WTC11 (cell line): ENCODE measurements around the gene KSR1. TPM values are rescaled to one million over a fixed set of nuclear protein-coding genes. Genes with fewer than 3 reads are reported as not detected.

Experiments used
- ATAC-seq: fragments of 200-7000 bp; cut with Tn5 transposase; 2 replicates; pipeline ENCODE4 v1.10.0; 2021; ENCODE audit warnings: mild to moderate bottlenecking, moderate library complexity
- CTCF ChIA-PET: fragments of 300-600 bp; sonication (Branson Sonifier 250); formaldehyde crosslinking; loops from one replicate; lab custom pipeline; 2021; ENCODE audit warnings: antibody characterized with exemption; lab: Charles Lee
- POLR2A ChIA-PET: fragments of 350-600 bp; sonication (Branson Sonifier 250); formaldehyde crosslinking; loops from one replicate; lab custom pipeline; 2021; ENCODE audit warnings: antibody characterized with exemption; lab: Charles Lee
- DNase-seq: peaks from one replicate; pipeline ENCODE4 v3.0.0; 2021; ENCODE audit warnings: low spot score
- H3K27ac Mint-ChIP-seq: 2 replicates; pipeline ENCODE4 v1.8.0; 2021; ENCODE audit warnings: mixed read lengths
- H3K27me3 Mint-ChIP-seq: 2 replicates; pipeline ENCODE4 v1.8.0; 2021; ENCODE audit warnings: low read depth, mild to moderate bottlenecking, moderate library complexity, mixed read lengths
- H3K36me3 Mint-ChIP-seq: 2 replicates; pipeline ENCODE4 v1.8.0; 2021; ENCODE audit warnings: mixed read lengths
- H3K4me1 Mint-ChIP-seq: 2 replicates; pipeline ENCODE4 v1.8.0; 2022; ENCODE audit warnings: mixed read lengths
- H3K4me3 Mint-ChIP-seq: 2 replicates; pipeline ENCODE4 v1.8.0; 2021; ENCODE audit warnings: mild to moderate bottlenecking, moderate library complexity, mixed read lengths
- H3K9me3 Mint-ChIP-seq: 2 replicates; pipeline ENCODE4 v1.8.0; 2021; ENCODE audit warnings: mixed read lengths
- E2F4 ChIP-seq: sonication (generic); formaldehyde crosslinking; IDR thresholded peaks from 2 replicates; pipeline ENCODE4 v1.8.1; 2022; ENCODE audit warnings: low read depth, mild to moderate bottlenecking, moderate library complexity, missing genetic modification reagents, borderline replicate concordance
- NR2C2 ChIP-seq: sonication (generic); formaldehyde crosslinking; IDR thresholded peaks from 2 replicates; pipeline ENCODE4 v1.8.0; 2022; ENCODE audit warnings: mild to moderate bottlenecking, missing genetic modification reagents
- PRRX2 ChIP-seq: fragments of 250-450 bp; sonication (Bioruptor Pico); IDR thresholded peaks from 2 replicates; pipeline ENCODE4 v1.8.0; 2021; ENCODE audit warnings: mild to moderate bottlenecking
- TEAD4 ChIP-seq: sonication (generic); formaldehyde crosslinking; IDR thresholded peaks from 2 replicates; pipeline ENCODE4 v1.8.0; 2022; ENCODE audit warnings: mild to moderate bottlenecking, missing genetic modification reagents
- TP53 ChIP-seq: sonication (generic); formaldehyde crosslinking; IDR thresholded peaks from 2 replicates; pipeline ENCODE4 v1.8.1; 2023; ENCODE audit warnings: mild to moderate bottlenecking, missing genetic modification reagents
- ZBTB21 ChIP-seq: sonication (generic); formaldehyde crosslinking; IDR thresholded peaks from 2 replicates; pipeline ENCODE4 v1.8.1; 2023; ENCODE audit warnings: mild to moderate bottlenecking, missing genetic modification reagents, borderline replicate concordance
- ZBTB43 ChIP-seq: sonication (generic); formaldehyde crosslinking; IDR thresholded peaks from 2 replicates; pipeline ENCODE4 v1.8.1; 2023; ENCODE audit warnings: mild to moderate bottlenecking, missing genetic modification reagents
- ZNF138 ChIP-seq: sonication (generic); formaldehyde crosslinking; conservative IDR thresholded peaks from 2 replicates; pipeline ENCODE4 v1.8.1; 2022; ENCODE audit warnings: mild to moderate bottlenecking, moderate library complexity, missing genetic modification reagents
- ZNF396 ChIP-seq: fragments of 250-450 bp; sonication (Bioruptor Pico); IDR thresholded peaks from 2 replicates; pipeline ENCODE4 v1.8.0; 2021; ENCODE audit warnings: mild to moderate bottlenecking, moderate library complexity, borderline replicate concordance
- ZNF425 ChIP-seq: fragments of 250-450 bp; sonication (Bioruptor Pico); conservative IDR thresholded peaks from 2 replicates; pipeline ENCODE4 v1.9.0; 2021; ENCODE audit warnings: mild to moderate bottlenecking
- total RNA-seq: library from RNA; stranded (reverse); gene quantifications from 3 replicates; pipeline ENCODE4 v1.2.3, GENCODE V29; 2021
- TF ChIP-seq, protein P1 (sequence below): sonication (generic); formaldehyde crosslinking; IDR thresholded peaks from 2 replicates; pipeline ENCODE4 v1.8.1; 2022; ENCODE audit warnings: low read depth, missing genetic modification reagents, borderline replicate concordance
- TF ChIP-seq, protein P2 (sequence below): sonication (generic); formaldehyde crosslinking; IDR thresholded peaks from 2 replicates; pipeline ENCODE4 v1.8.1; 2022; ENCODE audit warnings: missing genetic modification reagents, borderline replicate concordance
- TF ChIP-seq, protein P3 (sequence below): sonication (generic); formaldehyde crosslinking; IDR thresholded peaks from 2 replicates; pipeline ENCODE4 v1.8.1; 2023; ENCODE audit warnings: mild to moderate bottlenecking, missing genetic modification reagents, moderate library complexity
- TF ChIP-seq, protein P4 (sequence below): fragments of 250-450 bp; sonication (Bioruptor Pico); IDR thresholded peaks from 2 replicates; pipeline ENCODE4 v1.9.0; 2021; ENCODE audit warnings: mild to moderate bottlenecking
- TF ChIP-seq, protein P5 (sequence below): sonication (generic); formaldehyde crosslinking; conservative IDR thresholded peaks from 2 replicates; pipeline ENCODE4 v1.8.1; 2023; ENCODE audit warnings: mild to moderate bottlenecking, low read depth, missing genetic modification reagents, moderate library complexity

The KSR1 gene
- total RNA-seq, 1 experiment from 2014 or later: 45.5 TPM

- TF ChIP-seq, protein P1, sequence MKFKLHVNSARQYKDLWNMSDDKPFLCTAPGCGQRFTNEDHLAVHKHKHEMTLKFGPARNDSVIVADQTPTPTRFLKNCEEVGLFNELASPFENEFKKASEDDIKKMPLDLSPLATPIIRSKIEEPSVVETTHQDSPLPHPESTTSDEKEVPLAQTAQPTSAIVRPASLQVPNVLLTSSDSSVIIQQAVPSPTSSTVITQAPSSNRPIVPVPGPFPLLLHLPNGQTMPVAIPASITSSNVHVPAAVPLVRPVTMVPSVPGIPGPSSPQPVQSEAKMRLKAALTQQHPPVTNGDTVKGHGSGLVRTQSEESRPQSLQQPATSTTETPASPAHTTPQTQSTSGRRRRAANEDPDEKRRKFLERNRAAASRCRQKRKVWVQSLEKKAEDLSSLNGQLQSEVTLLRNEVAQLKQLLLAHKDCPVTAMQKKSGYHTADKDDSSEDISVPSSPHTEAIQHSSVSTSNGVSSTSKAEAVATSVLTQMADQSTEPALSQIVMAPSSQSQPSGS (CRISPR knock-in tag): no peak
- TF ChIP-seq NR2C2 (CRISPR knock-in tag): no peak
- TF ChIP-seq, protein P2, sequence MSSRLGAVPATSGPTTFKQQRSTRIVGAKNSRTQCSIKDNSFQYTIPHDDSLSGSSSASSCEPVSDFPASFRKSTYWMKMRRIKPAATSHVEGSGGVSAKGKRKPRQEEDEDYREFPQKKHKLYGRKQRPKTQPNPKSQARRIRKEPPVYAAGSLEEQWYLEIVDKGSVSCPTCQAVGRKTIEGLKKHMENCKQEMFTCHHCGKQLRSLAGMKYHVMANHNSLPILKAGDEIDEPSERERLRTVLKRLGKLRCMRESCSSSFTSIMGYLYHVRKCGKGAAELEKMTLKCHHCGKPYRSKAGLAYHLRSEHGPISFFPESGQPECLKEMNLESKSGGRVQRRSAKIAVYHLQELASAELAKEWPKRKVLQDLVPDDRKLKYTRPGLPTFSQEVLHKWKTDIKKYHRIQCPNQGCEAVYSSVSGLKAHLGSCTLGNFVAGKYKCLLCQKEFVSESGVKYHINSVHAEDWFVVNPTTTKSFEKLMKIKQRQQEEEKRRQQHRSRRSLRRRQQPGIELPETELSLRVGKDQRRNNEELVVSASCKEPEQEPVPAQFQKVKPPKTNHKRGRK (CRISPR knock-in tag): no peak
- TF ChIP-seq, protein P3, sequence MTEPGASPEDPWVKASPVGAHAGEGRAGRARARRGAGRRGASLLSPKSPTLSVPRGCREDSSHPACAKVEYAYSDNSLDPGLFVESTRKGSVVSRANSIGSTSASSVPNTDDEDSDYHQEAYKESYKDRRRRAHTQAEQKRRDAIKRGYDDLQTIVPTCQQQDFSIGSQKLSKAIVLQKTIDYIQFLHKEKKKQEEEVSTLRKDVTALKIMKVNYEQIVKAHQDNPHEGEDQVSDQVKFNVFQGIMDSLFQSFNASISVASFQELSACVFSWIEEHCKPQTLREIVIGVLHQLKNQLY (CRISPR knock-in tag): no peak
Observed at GRCh38 chr17:27524594-27524993, 68.3 kb downstream of the KSR1 start (continued).

GRCh38 chr17:27525316-27525715 lies 69.1 kb downstream of the KSR1 start:
- no peak for ATAC-seq
- no peak for DNase-seq
- Mint-ChIP-seq H3K27me3 (no peaks in the 10 kb centered on the region), H3K4me3 (no peak overlapping the region), H3K27ac (peak overlapping the region; percentile 4; the same call in 1 of the 2 replicates), H3K9me3 (no peaks in the 10 kb centered on the region), H3K4me1 (peaks cover 74% of the 10 kb centered on the region), H3K36me3 (no peaks in the 10 kb centered on the region)
- CTCF ChIA-PET: interaction anchor here (1.0 kb wide), 1 partner anchor 13 kb away, joined by 4 read pairs; no protein-coding TSS in a partner anchor
- TF ChIP-seq, protein P1 (CRISPR knock-in tag): no peak
- no peak for TF ChIP-seq NR2C2 (CRISPR knock-in tag)
- TF ChIP-seq TEAD4 (CRISPR knock-in tag): no peak
- no peak for TF ChIP-seq PRRX2 (CRISPR knock-in tag)
- no peak for TF ChIP-seq ZNF425
- TF ChIP-seq TP53: no peak
- TF ChIP-seq ZNF396 (CRISPR knock-in tag): no peak
- no peak for TF ChIP-seq E2F4 (CRISPR knock-in tag)
- no peak for TF ChIP-seq ZNF138
- TF ChIP-seq, protein P4, sequence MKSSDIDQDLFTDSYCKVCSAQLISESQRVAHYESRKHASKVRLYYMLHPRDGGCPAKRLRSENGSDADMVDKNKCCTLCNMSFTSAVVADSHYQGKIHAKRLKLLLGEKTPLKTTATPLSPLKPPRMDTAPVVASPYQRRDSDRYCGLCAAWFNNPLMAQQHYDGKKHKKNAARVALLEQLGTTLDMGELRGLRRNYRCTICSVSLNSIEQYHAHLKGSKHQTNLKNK (CRISPR knock-in tag): no peak
- TF ChIP-seq ZBTB43 (CRISPR knock-in tag): no peak
- TF ChIP-seq, protein P5, sequence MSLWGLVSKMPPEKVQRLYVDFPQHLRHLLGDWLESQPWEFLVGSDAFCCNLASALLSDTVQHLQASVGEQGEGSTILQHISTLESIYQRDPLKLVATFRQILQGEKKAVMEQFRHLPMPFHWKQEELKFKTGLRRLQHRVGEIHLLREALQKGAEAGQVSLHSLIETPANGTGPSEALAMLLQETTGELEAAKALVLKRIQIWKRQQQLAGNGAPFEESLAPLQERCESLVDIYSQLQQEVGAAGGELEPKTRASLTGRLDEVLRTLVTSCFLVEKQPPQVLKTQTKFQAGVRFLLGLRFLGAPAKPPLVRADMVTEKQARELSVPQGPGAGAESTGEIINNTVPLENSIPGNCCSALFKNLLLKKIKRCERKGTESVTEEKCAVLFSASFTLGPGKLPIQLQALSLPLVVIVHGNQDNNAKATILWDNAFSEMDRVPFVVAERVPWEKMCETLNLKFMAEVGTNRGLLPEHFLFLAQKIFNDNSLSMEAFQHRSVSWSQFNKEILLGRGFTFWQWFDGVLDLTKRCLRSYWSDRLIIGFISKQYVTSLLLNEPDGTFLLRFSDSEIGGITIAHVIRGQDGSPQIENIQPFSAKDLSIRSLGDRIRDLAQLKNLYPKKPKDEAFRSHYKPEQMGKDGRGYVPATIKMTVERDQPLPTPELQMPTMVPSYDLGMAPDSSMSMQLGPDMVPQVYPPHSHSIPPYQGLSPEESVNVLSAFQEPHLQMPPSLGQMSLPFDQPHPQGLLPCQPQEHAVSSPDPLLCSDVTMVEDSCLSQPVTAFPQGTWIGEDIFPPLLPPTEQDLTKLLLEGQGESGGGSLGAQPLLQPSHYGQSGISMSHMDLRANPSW (CRISPR knock-in tag): no peak
- no peak for TF ChIP-seq ZBTB21
- POLR2A ChIA-PET: interaction anchor here (2.3 kb wide), 1 partner anchor 19 kb away, joined by 6 read pairs; no protein-coding TSS in a partner anchor
